ENCODE measurements around the gene NPRL2.

Gene NPRL2

GRCh38 chr3:50347187-50347813 lies 3.3 kb downstream of the NPRL2 start:
- peak; percentile 78 for DNase-seq

- DNase-seq = peak; percentile 68
These were observed 4.9 kb downstream of the NPRL2 start, which contains the start of gene ZMYND10 for GRCh38 chr3:50345586-50346234. ZMYND10 (minus strand) TSS chr3:50345732; CDS start chr3:50345579, 153 bp downstream.

GRCh38 chr3:50345008-50345407 lies 5.6 kb downstream of the NPRL2 start:
- no peak for DNase-seq

- no peak for DNase-seq
These were observed 7.6 kb downstream of the NPRL2 start for GRCh38 chr3:50342813-50343633.

GRCh38 chr3:50341996-50342650 lies 8.5 kb downstream of the NPRL2 start:
- no peak for DNase-seq

GRCh38 chr3:50341537-50341936 lies 9.0 kb downstream of the NPRL2 start:
- no peak for DNase-seq

- peak; percentile 53 for DNase-seq
These were observed 9.9 kb downstream of the NPRL2 start, which contains the start of gene RASSF1 for GRCh38 chr3:50340448-50341329. RASSF1 (minus strand) TSS chr3:50340836; CDS start chr3:50340805, 31 bp downstream.

GRCh38 chr3:50340147-50340447 lies 10.5 kb downstream of the NPRL2 start:
- no peak for DNase-seq

GRCh38 chr3:50339485-50340146 lies 11.0 kb downstream of the NPRL2 start:
- DNase-seq = no peak

- no peak for DNase-seq
These were observed 11.6 kb downstream of the NPRL2 start for GRCh38 chr3:50338965-50339364.

GRCh38 chr3:50337175-50337861 lies 13.3 kb downstream of the NPRL2 start:
- peak; percentile 94 for DNase-seq

- no peak for DNase-seq
These were observed 14.0 kb downstream of the NPRL2 start for GRCh38 chr3:50336452-50337174.

GRCh38 chr3:50334339-50335075 lies 16.1 kb downstream of the NPRL2 start:
- no peak for DNase-seq

- no peak for DNase-seq
These were observed 16.7 kb downstream of the NPRL2 start for GRCh38 chr3:50333744-50334328.

- no peak for DNase-seq
These were observed 19.1 kb downstream of the NPRL2 start for GRCh38 chr3:50331364-50331907.

GRCh38 chr3:50330330-50330729 lies 20.2 kb downstream of the NPRL2 start:
- DNase-seq = no peak

GRCh38 chr3:50327943-50328691 lies 22.5 kb downstream of the NPRL2 start, which contains the start of gene TUSC2:
TUSC2 (minus strand) TSS chr3:50328223; CDS start chr3:50328099, 124 bp downstream.
- DNase-seq = peak; percentile 94

- no peak for DNase-seq
These were observed 23.4 kb downstream of the NPRL2 start for GRCh38 chr3:50327129-50327528.

Measured in activated CD8-positive, alpha-beta memory T cell treated with anti-CD3 and anti-CD28 coated beads, Interleukin-2, amount 50 U/mL, for 4 hours (primary cell).